ENCODE data around the gene SPOCK1.

SPOCK1 gene

GRCh38 chr5:137442660-137443059 is 56.5 kb downstream of the SPOCK1 start:
- no peak for DNase-seq (ENCODE audit: low read depth)

GRCh38 chr5:137441476-137441875 is 57.6 kb downstream of the SPOCK1 start:
- no peak for DNase-seq (ENCODE audit: low read depth)

GRCh38 chr5:137440795-137441194 is 58.3 kb downstream of the SPOCK1 start:
- no peak for DNase-seq (ENCODE audit: low read depth)

DNA sequence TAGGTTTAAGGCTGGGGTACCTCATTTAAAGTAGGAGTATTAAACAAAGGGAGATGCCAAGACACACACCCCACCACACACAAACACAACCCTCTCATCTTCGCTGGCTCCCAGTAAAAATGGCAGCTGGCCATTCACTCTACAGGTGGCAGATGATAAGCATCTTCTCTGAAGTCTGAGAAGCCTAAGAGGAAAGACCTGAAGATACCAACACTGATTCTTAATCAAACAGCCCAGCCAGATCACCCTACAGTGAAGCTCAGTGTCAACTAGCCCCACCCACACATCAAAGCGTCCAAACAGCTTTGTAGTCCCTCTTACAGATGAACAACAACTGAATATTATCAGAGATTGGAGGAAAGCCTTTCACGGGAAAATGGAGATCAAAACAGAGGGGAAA is 59.5 kb downstream of the SPOCK1 start:
- DNase-seq (ENCODE audit: low read depth) = no peak

- no peak for DNase-seq (ENCODE audit: low read depth)
Observed at GRCh38 chr5:137438932-137439331, 60.2 kb downstream of the SPOCK1 start.

DNA sequence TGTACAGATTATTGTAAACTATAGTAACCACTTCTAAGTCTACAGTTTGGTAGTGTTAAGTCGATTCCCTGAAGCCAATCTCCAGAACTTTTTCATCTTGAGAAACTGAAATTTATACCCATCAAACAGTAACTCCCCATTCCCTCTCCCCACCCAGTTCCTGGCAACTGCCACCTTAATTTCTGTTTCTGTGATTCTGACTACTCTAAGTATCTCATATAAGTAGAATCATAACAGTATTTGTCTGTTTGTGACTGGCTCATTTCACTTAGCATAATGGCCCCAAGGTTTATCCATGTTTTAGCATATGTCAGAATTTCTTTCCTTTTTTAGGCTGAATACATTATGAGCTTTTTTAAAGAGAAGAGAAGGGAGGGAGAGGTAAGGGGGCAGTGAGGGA is 61.4 kb downstream of the SPOCK1 start:
- DNase-seq (ENCODE audit: low read depth) = no peak

DNA sequence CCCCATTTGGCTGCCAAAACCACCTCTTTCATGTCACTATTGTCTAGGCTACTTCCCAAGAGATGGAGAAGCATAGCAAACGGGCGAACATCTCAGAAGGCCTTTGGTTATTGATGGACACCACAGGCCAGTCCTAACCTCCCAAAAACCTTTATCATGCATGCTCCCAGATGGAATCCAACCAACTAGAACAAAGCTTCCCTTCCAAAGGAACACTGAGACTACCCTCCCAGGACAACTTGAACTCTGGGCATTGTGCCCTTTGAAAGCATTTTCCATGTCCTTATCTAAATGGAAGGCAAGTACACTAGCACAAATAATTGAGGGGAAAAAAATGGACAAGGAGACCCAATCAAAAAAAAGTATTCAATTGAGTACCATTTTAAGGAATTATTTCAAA is 65.6 kb downstream of the SPOCK1 start:
- DNase-seq (ENCODE audit: low read depth) = no peak

- DNase-seq (ENCODE audit: low read depth) = no peak
Observed at GRCh38 chr5:137432376-137432775, 66.8 kb downstream of the SPOCK1 start.

- DNase-seq (ENCODE audit: low read depth) = no peak
Observed at GRCh38 chr5:137431051-137431450, 68.1 kb downstream of the SPOCK1 start.

- no peak for DNase-seq (ENCODE audit: low read depth)
Observed at GRCh38 chr5:137415231-137415681, 83.9 kb downstream of the SPOCK1 start.

DNA sequence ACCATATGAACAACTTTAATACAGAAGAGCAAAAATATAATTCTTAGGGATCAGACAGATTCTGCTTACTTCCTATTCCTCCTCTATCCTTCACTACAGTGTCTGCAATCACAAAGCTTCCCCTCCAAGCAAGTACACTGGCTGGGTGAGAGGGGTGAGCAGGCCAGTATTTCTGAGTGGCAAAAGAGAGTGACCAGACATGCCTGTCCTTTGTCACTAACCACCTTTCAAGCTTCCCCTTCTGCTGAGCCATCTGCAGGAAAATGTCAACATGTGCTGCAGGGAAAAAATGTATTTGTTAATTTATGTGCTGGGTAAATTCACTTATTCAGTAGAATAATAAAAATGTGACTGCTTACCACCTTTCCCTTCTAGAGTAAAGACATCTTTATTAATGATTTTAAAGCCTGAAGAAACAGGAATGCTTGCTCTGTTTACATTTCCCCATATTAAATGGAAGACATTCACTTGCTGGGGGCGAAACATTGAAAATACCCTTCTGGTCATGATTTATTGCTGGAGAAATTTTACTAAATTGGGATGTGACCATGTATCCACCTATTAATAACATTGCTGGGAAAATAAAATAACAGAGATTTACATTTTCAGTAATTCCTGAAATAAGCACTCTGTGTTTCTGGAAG is 84.9 kb downstream of the SPOCK1 start:
- DNase-seq (ENCODE audit: low read depth) = no peak

GRCh38 chr5:137412136-137412535 is 87.0 kb downstream of the SPOCK1 start:
- DNase-seq (ENCODE audit: low read depth) = no peak

DNA sequence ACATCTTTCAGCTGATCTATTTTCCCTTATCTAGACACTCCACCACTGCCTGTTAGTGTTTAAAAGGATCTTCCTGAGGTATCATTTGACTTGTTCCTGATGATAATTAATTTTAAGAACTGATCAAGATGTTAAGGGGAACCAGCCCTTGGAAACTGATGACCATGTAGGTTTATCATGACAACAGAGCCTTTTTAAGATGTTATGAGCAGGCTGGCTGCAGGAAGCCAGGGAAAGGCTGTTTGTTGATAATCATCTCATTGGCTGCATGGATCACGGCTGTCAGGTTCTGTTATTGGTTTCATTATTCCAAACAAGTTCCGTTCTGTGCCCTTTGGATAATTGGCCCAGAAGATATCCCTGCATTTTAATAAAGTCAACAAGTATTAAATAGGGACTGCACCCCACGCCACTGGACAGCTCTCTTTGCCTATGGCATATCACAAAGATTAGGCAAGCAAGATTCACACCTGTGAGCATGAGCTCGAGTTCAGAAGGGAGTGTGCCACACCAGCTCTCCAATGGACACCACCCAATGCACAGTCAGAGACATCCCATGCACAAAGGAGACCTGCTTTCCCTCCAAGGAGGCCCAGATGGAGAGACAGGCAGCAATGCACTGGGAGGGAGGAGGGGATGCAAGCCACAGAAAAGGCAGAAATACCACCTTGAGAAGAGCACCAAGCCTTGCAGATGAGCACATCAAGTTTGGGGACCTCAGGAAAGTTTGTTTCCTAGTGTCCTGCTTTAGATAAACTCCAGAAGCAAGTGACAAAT is 88.7 kb downstream of the SPOCK1 start:
- no peak for DNase-seq (ENCODE audit: low read depth)

DNA sequence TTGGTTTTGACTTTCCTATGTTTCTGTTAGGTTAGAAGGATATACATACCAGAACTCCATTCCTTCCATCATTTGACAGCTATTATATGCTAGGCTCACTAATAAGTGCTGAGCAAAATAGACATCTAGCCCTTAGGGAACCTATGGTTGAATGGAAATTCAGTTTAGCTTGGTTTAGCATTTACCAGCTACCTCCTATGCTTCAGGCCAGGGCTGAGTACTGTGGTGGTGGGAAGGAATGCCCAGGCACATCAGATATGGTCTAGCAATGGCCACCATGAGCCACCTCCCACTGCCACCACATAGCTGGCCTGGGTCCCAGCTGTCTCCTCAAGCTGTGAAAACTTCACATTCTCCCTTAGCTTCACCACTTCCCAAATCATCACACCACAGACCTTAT is 89.4 kb downstream of the SPOCK1 start:
- no peak for DNase-seq (ENCODE audit: low read depth)

DNA sequence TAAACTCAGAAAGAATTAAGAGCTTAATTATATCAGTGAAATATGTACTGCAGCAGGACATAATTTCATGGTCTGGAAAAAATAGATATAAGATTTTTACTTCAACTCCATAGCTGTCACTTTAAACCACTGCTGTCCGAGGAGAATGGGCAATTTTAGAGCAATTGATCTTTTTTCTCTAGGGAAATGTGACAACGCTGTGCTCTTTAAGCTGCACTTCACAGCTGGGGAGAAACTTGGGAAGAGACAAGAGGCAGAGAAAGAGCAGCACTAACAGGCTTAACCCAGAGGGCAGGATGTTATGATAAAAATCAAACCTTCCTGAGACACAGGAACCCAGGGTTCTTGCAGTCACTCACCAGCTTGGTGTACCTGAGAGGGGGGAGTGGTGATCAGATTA is 92.0 kb downstream of the SPOCK1 start:
- DNase-seq (ENCODE audit: low read depth) = no peak

GRCh38 chr5:137405393-137405792 is 93.7 kb downstream of the SPOCK1 start:
- no peak for DNase-seq (ENCODE audit: low read depth)

- DNase-seq (ENCODE audit: low read depth) = no peak
Observed at GRCh38 chr5:137403869-137404268, 95.3 kb downstream of the SPOCK1 start.

DNA sequence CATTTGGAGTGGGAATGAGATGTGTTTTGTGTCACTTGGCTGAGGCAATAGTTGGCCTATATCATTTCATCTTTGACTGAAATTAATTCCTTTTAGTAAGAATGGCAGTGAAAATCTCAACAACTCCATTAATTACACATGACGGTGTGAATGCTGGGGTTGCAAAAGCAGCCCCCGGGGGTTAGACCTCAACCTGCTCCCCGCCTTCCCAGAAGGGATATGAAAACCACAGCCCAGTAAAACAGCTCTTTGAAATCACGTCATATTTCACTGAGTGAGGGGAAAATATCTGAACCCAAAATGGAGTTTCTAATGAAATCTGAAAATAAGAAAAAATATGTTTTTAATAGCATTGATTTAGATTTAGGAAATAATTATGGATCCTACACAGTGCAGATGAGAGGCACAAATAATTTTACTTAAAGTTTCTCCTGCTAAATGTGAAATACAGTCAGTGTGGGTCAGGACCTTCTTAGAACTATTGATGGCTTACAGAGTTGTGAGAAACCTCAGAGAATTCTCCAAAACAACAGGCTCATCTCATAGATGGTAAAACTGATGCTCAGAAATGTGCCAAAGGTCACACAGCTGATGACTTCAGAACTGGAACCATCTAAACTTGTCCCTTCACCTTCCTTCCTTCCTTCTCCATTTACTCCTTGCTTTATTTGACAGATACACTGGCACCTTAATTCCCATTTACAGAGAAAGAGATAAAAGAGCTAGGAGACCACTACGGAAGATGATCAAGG is 96.5 kb downstream of the SPOCK1 start:
- DNase-seq (ENCODE audit: low read depth) = no peak

- DNase-seq (ENCODE audit: low read depth) = no peak
Observed at GRCh38 chr5:137401946-137402345, 97.2 kb downstream of the SPOCK1 start.

DNA sequence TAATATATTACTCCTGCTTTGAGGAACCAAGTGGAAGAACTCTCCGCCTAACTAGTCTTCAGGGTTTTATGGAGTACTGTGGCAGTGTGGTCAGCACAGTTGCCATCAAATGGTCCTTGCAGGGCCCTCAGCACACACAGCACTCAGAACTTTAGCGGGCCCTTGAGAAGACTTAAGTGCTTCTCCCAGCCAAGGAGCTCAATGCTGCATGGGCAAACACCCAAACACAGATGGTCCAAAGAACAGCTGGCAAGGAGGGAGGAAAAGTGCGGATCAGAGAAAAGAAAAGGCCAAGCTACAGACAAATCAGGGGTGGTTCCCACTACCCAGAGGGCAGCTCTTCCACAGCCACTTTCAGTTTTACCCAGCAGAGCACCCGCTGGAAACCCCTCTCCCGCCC is 98.6 kb downstream of the SPOCK1 start:
- no peak for DNase-seq (ENCODE audit: low read depth)

DNA sequence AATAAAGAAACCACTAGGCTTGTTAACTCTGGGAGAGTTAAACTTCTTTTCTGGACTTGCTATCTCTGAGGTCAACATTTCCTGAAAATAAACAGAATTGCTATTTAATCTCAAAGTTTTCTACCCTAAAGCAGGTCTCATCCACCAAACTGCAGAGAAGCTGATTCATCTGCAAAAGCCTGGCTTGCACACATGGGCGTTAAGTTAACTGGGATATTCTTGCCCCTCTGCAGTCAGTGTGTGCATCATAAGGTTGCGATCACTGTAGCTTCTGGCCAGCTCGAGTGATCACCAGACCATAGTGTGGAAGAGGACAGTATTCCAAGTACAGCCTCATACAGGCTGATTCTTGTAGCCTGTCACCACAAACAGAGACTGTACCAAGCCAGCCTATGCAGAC is 99.2 kb downstream of the SPOCK1 start:
- DNase-seq (ENCODE audit: low read depth) = no peak

DNA sequence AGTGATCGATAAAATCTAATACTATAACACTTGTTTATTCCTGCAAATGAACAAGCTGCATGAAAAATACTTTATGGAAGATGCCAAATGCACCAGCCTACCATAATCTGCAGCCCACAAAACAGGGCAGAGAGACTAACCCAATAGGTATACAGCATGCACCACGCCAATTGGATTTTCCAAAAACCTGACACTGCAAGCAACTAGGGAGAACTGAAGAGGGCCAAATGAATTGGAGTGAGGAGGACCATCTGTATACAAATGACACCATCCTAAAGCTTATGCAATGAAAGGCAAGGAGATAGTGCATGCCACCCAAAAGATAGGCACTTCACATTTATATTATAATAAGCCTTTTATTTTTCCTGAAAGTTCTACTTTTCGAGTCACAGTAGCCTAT is 100.4 kb downstream of the SPOCK1 start:
- no peak for DNase-seq (ENCODE audit: low read depth)

DNA sequence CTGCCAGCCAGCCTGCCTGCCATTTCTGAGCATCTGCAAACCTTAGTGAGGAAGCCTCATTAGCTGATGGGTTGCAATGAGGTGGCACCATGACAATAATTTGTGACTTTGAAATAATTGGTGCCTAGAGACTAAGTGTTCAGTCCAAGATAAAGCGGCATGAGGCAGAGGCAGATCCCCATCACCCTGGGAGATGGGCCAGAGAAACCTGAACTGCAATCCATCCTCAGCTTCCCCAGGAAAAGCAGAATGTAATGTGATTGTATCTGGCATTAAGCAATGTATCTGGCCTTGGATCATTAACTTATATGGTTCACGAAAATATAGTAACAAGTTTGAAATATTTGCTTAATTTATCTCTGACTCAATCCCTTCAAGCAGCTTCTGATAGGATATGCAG is 101.0 kb downstream of the SPOCK1 start:
- no peak for DNase-seq (ENCODE audit: low read depth)
